CD4-positive, alpha-beta T cell (primary cell): ENCODE measurements around the gene GAS7. TPM values are rescaled to one million over a fixed set of nuclear protein-coding genes. Genes with fewer than 3 reads are reported as not detected.

Source experiments
- ATAC-seq: fragments of 200-7000 bp; cut with Tn5 transposase; one replicate; pipeline ENCODE4 v1.10.0; 2022; ENCODE audit warnings: mild to moderate bottlenecking; ENCODE audit not compliant: poor library complexity
- CTCF ChIA-PET: fragments of 350-600 bp; sonication (Branson Sonifier 250); formaldehyde crosslinking; loops from one replicate; lab custom pipeline; 2021; ENCODE audit warnings: antibody characterized with exemption, inconsistent platforms; lab: Charles Lee
- POLR2A ChIA-PET: fragments of 350-600 bp; sonication (Branson Sonifier 250); formaldehyde crosslinking; loops from one replicate; lab custom pipeline; 2021; ENCODE audit warnings: antibody characterized with exemption, inconsistent platforms; lab: Charles Lee
- DNase-seq, 14 experiments: peaks; one replicate each; pipeline ENCODE4 v3.0.0-alpha.2; 2013 to 2020; ENCODE audit warnings: mixed read lengths in 2 of 14
- H3K27ac ChIP-seq, 2 donors: one replicate each; pipeline versions ENCODE4 v1.5.1 to v1.7.0; 2013; ENCODE audit warnings: low read length in 2 of 2, low read depth in 1 of 2, mild to moderate bottlenecking in 1 of 2
- H3K27me3 ChIP-seq, 2 experiments: 1 replicate in 1 of 2; 2 replicates in 1 of 2; pipeline versions ENCODE4 v1.6.1 to v1.7.0; 2013; ENCODE audit warnings: low read length in 2 of 2, control low read depth in 1 of 2, mild to moderate bottlenecking in 1 of 2, moderate library complexity in 1 of 2; ENCODE audit not compliant: insufficient read depth in 2 of 2, control insufficient read depth in 1 of 2
- H3K36me3 ChIP-seq: one replicate; pipeline ENCODE4 v1.6.1; 2013; ENCODE audit warnings: low read length, control low read depth; ENCODE audit not compliant: insufficient read depth
- H3K4me1 ChIP-seq: one replicate; pipeline ENCODE4 v1.6.1; 2013; ENCODE audit warnings: low read length, control low read depth; ENCODE audit not compliant: insufficient read depth
- H3K4me3 ChIP-seq: one replicate; pipeline ENCODE4 v1.5.1; 2013; ENCODE audit warnings: mild to moderate bottlenecking, low read length, moderate library complexity
- H3K9me3 ChIP-seq, 2 experiments: 1 replicate in 1 of 2; 2 replicates in 1 of 2; pipeline versions ENCODE4 v1.6.1 to v1.7.0; 2013; ENCODE audit warnings: low read length in 2 of 2, mild to moderate bottlenecking in 2 of 2, control low read depth in 1 of 2, moderate library complexity in 1 of 2; ENCODE audit not compliant: control insufficient read depth in 1 of 2, insufficient read depth in 1 of 2
- H3K27ac Mint-ChIP-seq: one replicate; pipeline ENCODE4 v1.8.0; 2020; ENCODE audit warnings: mixed read lengths
- H3K27me3 Mint-ChIP-seq: one replicate; pipeline ENCODE4 v1.8.0; 2021; ENCODE audit warnings: mixed read lengths
- H3K36me3 Mint-ChIP-seq: one replicate; pipeline ENCODE4 v1.8.0; 2021; ENCODE audit warnings: low read depth, mixed read lengths
- H3K4me1 Mint-ChIP-seq: one replicate; pipeline ENCODE4 v1.8.0; 2021; ENCODE audit warnings: low read depth, mixed read lengths
- H3K4me3 Mint-ChIP-seq: one replicate; pipeline ENCODE4 v1.8.0; 2020; ENCODE audit warnings: mild to moderate bottlenecking, mixed read lengths
- H3K9me3 Mint-ChIP-seq: one replicate; pipeline ENCODE4 v1.8.0; 2020; ENCODE audit warnings: mixed read lengths
- CTCF ChIP-seq: fragments of 200-600 bp; IDR thresholded peaks from one replicate; pipeline ENCODE4 v1.8.0; 2022; ENCODE audit warnings: antibody characterized with exemption, mild to moderate bottlenecking
- intact Hi-C, 2 experiments: fragments of 100-400 bp; cut with DNase I in 1 of 2; cut with micrococcal nuclease in 1 of 2; formaldehyde crosslinking; loops; one replicate each; pipeline versions ENCODE4 v1.15.1 to v1.9.0; 2023 to 2025; cut with DNase I, micrococcal nuclease
- total RNA-seq, 174 experiments: library from RNA in 2 of 174; stranded (reverse) in 2 of 174; gene quantifications; one replicate each; pipeline ENCODE4 v1.2.3 and lab custom pipeline; 2021 to 2026

GAS7 gene
- total RNA-seq, 2 experiments from 2014 or later: 1.8 to 3.4 TPM

GRCh38 chr17:10147040-10147439, 51.4 kb downstream of the GAS7 start:
- Mint-ChIP-seq H3K36me3 (no peaks in the 10 kb centered on the region), H3K4me3 (no peak overlapping the region), H3K27me3 (no peaks in the 10 kb centered on the region), H3K4me1 (peaks cover 25% of the 10 kb centered on the region), H3K9me3 (no peaks in the 10 kb centered on the region), H3K27ac (no peak overlapping the region)
- no peak for TF ChIP-seq CTCF
- peaks cover 6% of the 10 kb centered on the region for H3K4me1 ChIP-seq
- no peak overlapping the region for H3K4me3 ChIP-seq
- ChIA-PET POLR2A (no interaction called here), CTCF (no interaction called here)
- no peak for DNase-seq
- no peak for ATAC-seq
- intact Hi-C loops: no loop called here
- H3K9me3 ChIP-seq: no peaks in the 10 kb centered on the region
- no peaks in the 10 kb centered on the region for H3K36me3 ChIP-seq
- H3K27ac ChIP-seq: no peak overlapping the region
- no peaks in the 10 kb centered on the region for H3K27me3 ChIP-seq

GRCh38 chr17:10144982-10145381, 53.4 kb downstream of the GAS7 start:
- ATAC-seq (peak; percentile 78), DNase-seq (peak in 1 of 14 experiments; percentile 23)
- Histone ChIP-seq H3K27ac (no peak overlapping the region), H3K27me3 (no peaks in the 10 kb centered on the region), H3K9me3 (no peaks in the 10 kb centered on the region), H3K4me1 (peaks cover 6% of the 10 kb centered on the region), H3K4me3 (no peak overlapping the region), H3K36me3 (no peaks in the 10 kb centered on the region)
- H3K4me3 Mint-ChIP-seq: no peak overlapping the region
- peak overlapping the region; percentile 14 for H3K27ac Mint-ChIP-seq
- no peak for TF ChIP-seq CTCF
- intact Hi-C loops: no loop called here
- ChIA-PET POLR2A (interaction anchor here (0.5 kb wide), 1 partner anchor 125 kb away, joined by 3 read pairs; no protein-coding TSS in a partner anchor), CTCF (no interaction called here)
- no peaks in the 10 kb centered on the region for H3K9me3 Mint-ChIP-seq
- H3K27me3 Mint-ChIP-seq: no peaks in the 10 kb centered on the region
- H3K36me3 Mint-ChIP-seq: no peaks in the 10 kb centered on the region
- H3K4me1 Mint-ChIP-seq: peaks cover 21% of the 10 kb centered on the region

- Histone ChIP-seq H3K36me3 (no peaks in the 10 kb centered on the region), H3K4me1 (peaks cover 6% of the 10 kb centered on the region), H3K27me3 (no peaks in the 10 kb centered on the region), H3K4me3 (no peak overlapping the region), H3K27ac (no peak overlapping the region), H3K9me3 (no peaks in the 10 kb centered on the region)
- no peak for DNase-seq
- ATAC-seq: no peak
- Mint-ChIP-seq H3K4me3 (no peak overlapping the region), H3K9me3 (no peaks in the 10 kb centered on the region), H3K27me3 (no peaks in the 10 kb centered on the region), H3K36me3 (no peaks in the 10 kb centered on the region), H3K27ac (no peak overlapping the region), H3K4me1 (peaks cover 15% of the 10 kb centered on the region)
- no peak for TF ChIP-seq CTCF
- ChIA-PET POLR2A (interaction anchor here (0.5 kb wide), 1 partner anchor 124 kb away, joined by 3 read pairs; no protein-coding TSS in a partner anchor), CTCF (no interaction called here)
- intact Hi-C loops: no loop called here
Observed at GRCh38 chr17:10144456-10144855, 54.0 kb downstream of the GAS7 start.
